Glutamatergic neuron (in vitro differentiated cells): ENCODE data around the gene MRM2. TPM values are rescaled to one million over a fixed set of nuclear protein-coding genes. Genes with fewer than 3 reads are reported as not detected.

Experiments used
- DNase-seq: peaks from one replicate; pipeline ENCODE4 v3.0.0; 2022
- H3K27ac Mint-ChIP-seq: one replicate; pipeline ENCODE4 v1.8.0; 2020; ENCODE audit warnings: mild to moderate bottlenecking, mixed read lengths, inconsistent platforms; ENCODE audit not compliant: unreplicated experiment
- H3K27me3 Mint-ChIP-seq: one replicate; pipeline ENCODE4 v1.8.0; 2020; ENCODE audit warnings: mild to moderate bottlenecking, moderate library complexity, mixed read lengths, inconsistent platforms; ENCODE audit not compliant: unreplicated experiment
- H3K36me3 Mint-ChIP-seq: one replicate; pipeline ENCODE4 v1.8.0; 2020; ENCODE audit warnings: mild to moderate bottlenecking, mixed read lengths, inconsistent platforms; ENCODE audit not compliant: unreplicated experiment
- H3K4me1 Mint-ChIP-seq: one replicate; pipeline ENCODE4 v1.8.0; 2020; ENCODE audit warnings: mild to moderate bottlenecking, low read depth, mixed read lengths, inconsistent platforms; ENCODE audit not compliant: unreplicated experiment
- H3K4me3 Mint-ChIP-seq: one replicate; pipeline ENCODE4 v1.8.0; 2020; ENCODE audit warnings: mild to moderate bottlenecking, mixed read lengths, inconsistent platforms; ENCODE audit not compliant: unreplicated experiment
- H3K9me3 Mint-ChIP-seq: one replicate; pipeline ENCODE4 v1.8.0; 2020; ENCODE audit warnings: mild to moderate bottlenecking, moderate library complexity, mixed read lengths, inconsistent platforms; ENCODE audit not compliant: unreplicated experiment
- CTCF ChIP-seq: fragments of 200-600 bp; sonication (generic); IDR thresholded peaks from one replicate; pipeline ENCODE4 v1.5.0; 2021; ENCODE audit not compliant: partially characterized antibody, unreplicated experiment
- total RNA-seq: library from RNA; stranded (reverse); fragmentation: NEBNext Ultra II Directional; extraction: Animal tissue kit (Norgen Biotek cat#: 25700); gene quantifications from one replicate; pipeline ENCODE4 v1.2.1, GENCODE V29; 2021; ENCODE audit not compliant: unreplicated experiment

MRM2 gene
- total RNA-seq, 1 donor from 2014 or later: 28.1 TPM

DNA sequence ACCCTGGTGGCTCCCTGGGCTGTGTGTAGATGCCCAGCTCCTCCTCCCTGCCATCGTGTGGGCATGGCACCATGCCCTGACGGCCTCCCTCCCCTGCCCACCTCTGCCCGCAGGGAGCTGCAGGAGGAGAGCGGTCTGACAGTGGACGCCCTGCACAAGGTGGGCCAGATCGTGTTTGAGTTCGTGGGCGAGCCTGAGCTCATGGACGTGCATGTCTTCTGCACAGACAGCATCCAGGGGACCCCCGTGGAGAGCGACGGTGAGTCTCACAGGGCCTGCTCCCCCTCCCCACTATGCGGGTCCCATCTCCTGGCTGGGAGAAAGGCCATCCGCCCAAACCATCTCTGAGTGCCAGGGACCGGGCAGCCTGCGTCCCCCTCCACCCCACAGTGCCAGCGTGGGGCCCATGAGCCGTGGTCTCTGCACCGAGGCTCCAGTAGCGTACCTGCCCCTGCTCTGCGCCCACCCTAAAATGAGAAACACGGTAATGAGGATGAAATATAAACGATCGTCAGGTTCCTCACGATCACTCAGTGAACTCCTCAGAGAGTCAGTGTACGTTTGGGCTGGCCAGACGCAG is 7.8 kb upstream of the MRM2 start:
- DNase-seq: no peak
- Mint-ChIP-seq H3K4me1 (peaks cover 2% of the 10 kb centered on the region), H3K9me3 (peaks cover 1% of the 10 kb centered on the region), H3K27ac (no peak overlapping the region), H3K27me3 (no peaks in the 10 kb centered on the region), H3K4me3 (no peak overlapping the region), H3K36me3 (no peaks in the 10 kb centered on the region)
- TF ChIP-seq CTCF: no peak

- H3K27ac Mint-ChIP-seq: no peak overlapping the region
- H3K27me3 Mint-ChIP-seq: no peaks in the 10 kb centered on the region
- TF ChIP-seq CTCF: no peak
- no peaks in the 10 kb centered on the region for H3K36me3 Mint-ChIP-seq
- DNase-seq: no peak
- no peak overlapping the region for H3K4me3 Mint-ChIP-seq
- peaks cover 2% of the 10 kb centered on the region for H3K4me1 Mint-ChIP-seq
- H3K9me3 Mint-ChIP-seq: peaks cover 3% of the 10 kb centered on the region
Observed at GRCh38 chr7:2248984-2249694, 7.1 kb upstream of the MRM2 start.

DNA sequence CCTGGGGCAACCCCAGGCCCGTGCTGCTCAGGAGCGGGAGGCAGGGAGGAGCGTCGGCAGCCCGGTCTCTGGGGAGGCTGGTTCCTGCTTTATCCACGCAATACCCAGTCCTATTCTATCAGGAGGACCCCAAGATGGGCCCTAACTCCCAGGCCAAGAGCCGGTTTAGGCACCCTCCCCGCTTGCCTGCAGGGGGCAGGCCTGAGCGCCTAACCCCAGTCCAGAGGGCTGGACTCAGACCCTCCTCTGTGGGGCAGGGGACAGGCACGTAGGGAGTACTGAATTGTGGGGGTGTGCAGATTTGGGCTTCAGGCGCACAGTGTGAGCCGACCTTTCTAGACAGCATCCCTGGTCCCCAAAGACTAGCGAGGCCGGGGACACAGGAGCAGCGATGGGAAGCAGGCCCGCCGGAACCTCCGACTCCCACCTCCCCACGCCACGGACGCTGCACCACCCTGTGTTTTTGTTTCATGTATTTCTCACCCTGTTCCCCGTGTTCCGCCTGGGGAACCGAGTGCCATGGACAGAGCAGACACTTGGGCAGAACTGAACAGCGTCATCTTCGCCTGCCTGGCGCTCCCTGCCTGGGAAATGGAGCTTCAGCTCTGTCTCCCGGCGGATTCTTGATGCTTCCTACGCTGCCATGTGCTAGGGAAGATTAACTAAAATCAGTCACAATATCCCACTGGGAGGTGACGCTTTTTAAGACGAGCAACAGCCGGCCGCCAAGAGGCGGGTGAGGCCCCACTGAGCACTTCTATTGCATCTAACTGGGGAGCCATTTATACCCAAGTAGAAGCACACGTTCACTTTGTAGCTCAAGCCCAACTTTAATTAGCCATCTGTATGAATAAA is 5.4 kb upstream of the MRM2 start:
- peaks cover 3% of the 10 kb centered on the region for H3K4me1 Mint-ChIP-seq
- H3K9me3 Mint-ChIP-seq: peaks cover 3% of the 10 kb centered on the region
- no peak overlapping the region for H3K4me3 Mint-ChIP-seq
- peak; percentile 79 for TF ChIP-seq CTCF
- no peaks in the 10 kb centered on the region for H3K36me3 Mint-ChIP-seq
- peak; percentile 79 for DNase-seq
- H3K27ac Mint-ChIP-seq: no peak overlapping the region
- H3K27me3 Mint-ChIP-seq: no peaks in the 10 kb centered on the region

DNA sequence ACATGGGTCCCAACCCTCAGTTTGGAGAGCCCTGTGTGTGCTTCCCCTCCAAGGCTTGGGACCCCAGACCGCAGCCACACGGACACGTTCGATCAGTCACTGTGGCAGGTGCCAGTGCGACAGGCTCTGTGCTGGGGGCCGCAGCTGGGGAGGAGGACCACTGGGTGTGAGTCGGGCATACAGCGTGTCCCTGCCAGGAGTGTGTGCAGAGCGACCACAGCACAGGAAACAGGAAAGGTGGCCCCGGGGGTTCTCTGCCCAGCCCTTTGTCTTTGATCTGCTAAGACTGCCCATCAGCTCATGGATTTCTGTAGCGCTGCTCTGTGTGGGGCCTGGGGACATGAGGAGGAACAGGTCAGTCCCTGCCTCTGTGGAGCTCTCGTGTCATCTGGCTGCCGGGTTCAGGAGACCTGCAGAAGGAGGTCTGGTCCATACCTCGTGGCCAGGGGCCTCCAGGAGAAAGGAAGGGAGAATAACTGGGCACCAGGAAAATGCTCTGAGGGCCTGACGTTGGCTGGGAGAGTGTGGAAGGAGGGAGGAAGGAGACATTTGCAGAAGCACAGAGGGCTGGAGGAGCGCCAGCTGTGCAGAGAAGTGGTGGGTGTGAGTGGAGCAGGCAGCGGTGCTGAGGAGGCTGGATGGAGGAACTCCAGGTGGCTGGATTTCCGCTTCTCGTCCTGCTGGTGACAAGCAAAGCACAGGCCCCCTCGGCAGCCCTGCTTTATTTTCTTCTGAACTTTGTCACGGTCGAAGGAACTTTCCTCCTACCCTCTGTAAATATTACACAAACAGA is 4.1 kb upstream of the MRM2 start:
- Mint-ChIP-seq H3K36me3 (no peaks in the 10 kb centered on the region), H3K9me3 (peaks cover 3% of the 10 kb centered on the region), H3K27ac (no peak overlapping the region), H3K27me3 (peaks cover 3% of the 10 kb centered on the region), H3K4me1 (peaks cover 3% of the 10 kb centered on the region), H3K4me3 (peak overlapping the region; percentile 25)
- DNase-seq: no peak
- no peak for TF ChIP-seq CTCF
